ENCODE measurements around the gene SHOX.

- no peak for TF ChIP-seq CTCF (IDR thresholded peaks at IDR 0.05)
- no peak for TF ChIP-seq EP300 (IDR thresholded peaks at IDR 0.05)
These were observed 16.2 kb downstream of the SHOX start for GRCh38 chrX:646796-647195.

Measured in sigmoid colon (tissue), 4 donors.